ENCODE results near the gene VEZF1.
"Not testable (repeated sequence)": the region's sequence is repeated elsewhere in the genome, so short reads cannot be mapped to it uniquely, and the experiment has no call there.

Gene VEZF1

DNA sequence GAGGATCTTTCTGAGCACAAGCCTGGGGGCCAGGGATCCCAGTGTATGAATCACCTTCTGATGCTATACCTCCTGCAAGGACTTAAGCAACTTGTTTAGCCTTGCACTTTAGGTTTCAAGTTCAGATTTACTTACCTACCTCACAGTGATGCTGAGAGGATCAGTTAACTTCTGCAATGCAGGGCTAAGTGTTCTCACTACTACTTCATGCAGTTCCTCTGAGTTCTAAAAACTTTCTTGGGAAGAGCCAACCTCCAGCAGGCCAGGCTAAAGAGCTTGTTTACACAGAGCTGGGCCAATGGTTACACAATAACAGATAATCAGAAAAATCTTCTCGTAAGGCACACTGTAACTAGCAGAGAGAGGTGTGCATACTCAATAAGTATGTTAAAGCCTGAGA, 13.0 kb downstream of the VEZF1 start:
- no peak for DNase-seq (ENCODE audit: low read depth in 2 of 2)

DNA sequence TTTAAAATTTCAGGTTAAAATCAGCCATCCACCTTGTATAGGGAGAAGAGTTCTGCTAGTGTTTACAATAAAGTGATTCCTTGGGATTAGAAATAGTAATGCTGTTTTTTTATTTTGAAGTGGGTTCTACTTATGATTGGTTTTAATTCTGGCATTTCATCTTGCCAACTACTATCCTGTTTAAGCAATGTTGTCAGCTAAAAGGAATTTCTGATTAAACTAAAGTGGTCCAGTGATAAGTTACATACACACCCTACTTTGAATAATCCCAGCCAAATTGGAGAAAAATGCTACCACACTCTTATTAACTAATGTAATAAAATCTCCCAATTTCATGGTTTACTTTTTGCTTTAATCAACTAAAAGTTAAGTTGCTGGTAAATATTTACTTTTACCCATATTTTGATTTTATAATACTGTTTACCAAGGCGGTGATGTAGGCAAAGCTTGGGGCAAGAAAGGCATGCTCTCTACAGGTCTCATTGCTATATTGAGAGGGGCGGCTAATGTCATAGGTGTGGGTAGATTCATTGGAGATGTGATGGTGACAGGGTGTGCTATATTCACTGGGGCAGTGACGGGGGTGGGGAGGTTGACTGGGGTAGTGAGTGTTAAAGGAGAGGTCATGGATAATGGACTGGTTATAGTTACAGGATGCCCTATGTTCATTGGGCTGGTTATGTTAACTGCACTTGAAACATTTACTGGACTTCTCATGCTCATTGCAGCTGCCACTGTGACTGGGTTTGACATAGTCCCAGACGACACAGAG, 13.8 kb downstream of the VEZF1 start:
- DNase-seq (ENCODE audit: low read depth in 2 of 2): not testable (repeated sequence)

DNA sequence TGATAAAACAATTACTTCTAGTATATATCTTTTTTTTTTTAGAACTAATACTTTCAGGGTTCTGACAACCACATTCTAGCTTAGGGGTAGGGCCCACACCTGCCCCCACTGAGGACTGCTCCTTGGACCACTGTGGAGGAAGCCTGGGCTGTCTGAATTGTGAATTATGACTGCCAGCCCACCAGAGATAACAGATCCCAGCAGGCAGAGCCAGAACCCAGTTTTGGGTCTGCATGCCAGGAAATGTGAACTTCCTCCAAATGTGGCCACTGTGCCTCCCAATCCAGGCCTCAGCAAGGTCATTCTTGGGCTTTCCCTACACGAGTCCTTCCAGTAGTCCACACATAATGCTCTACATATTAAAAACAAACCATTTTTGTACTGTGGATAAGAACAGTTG, 15.9 kb downstream of the VEZF1 start:
- DNase-seq (ENCODE audit: low read depth in 2 of 2): no peak

DNA sequence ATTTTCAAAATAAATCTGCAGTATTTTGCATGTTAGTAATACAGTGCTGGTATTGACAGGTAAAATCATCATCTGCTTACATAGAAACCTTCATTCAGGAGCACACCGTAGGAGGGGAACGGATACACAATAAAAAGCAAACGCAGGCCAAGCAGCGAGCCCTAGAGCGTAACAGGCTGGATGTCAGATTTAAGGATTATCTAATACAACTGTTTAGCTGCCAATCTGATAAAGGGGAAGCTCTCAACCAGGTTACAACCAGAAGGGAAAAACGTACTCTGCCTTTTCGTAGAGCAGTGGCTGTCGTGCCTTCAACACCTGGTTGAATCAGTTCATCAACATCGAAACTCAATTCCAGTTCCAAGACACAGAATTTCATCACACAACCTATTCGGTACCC, 16.5 kb downstream of the VEZF1 start:
- DNase-seq (ENCODE audit: low read depth in 2 of 2): no peak

GRCh38 chr17:57970710-57971109, 17.3 kb downstream of the VEZF1 start:
- no peak for DNase-seq (ENCODE audit: low read depth in 2 of 2)

- DNase-seq (ENCODE audit: low read depth in 2 of 2): no peak
These were observed 19.6 kb downstream of the VEZF1 start for GRCh38 chr17:57968456-57968855.

- no peak for DNase-seq (ENCODE audit: low read depth in 2 of 2)
These were observed 21.2 kb downstream of the VEZF1 start for GRCh38 chr17:57966875-57967274.

GRCh38 chr17:57966246-57966645, 21.8 kb downstream of the VEZF1 start:
- no peak for DNase-seq (ENCODE audit: low read depth in 2 of 2)

- DNase-seq (ENCODE audit: low read depth in 2 of 2): no peak
These were observed 22.4 kb downstream of the VEZF1 start for GRCh38 chr17:57965521-57966160.

DNA sequence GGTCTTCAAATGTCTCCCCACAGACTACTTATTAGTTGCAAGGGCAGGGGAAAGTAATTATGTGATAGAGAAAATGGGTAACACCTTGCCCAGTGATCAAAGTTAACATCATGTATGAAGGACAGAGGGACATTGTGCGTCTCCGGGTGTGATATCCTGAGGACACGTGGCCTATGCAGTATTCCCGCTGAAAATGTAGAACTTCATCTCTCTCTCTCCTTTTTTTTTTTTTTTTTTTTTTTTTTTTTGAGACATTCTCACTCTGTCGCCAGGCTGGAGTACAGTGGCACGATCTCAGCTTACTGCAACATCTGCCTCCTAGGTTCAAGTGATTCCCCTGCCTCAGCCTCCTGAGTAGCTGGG, 24.9 kb downstream of the VEZF1 start:
- DNase-seq (ENCODE audit: low read depth in 2 of 2): no peak

GRCh38 chr17:57962279-57963148, 25.5 kb downstream of the VEZF1 start:
- no peak for DNase-seq (ENCODE audit: low read depth in 2 of 2)

DNA sequence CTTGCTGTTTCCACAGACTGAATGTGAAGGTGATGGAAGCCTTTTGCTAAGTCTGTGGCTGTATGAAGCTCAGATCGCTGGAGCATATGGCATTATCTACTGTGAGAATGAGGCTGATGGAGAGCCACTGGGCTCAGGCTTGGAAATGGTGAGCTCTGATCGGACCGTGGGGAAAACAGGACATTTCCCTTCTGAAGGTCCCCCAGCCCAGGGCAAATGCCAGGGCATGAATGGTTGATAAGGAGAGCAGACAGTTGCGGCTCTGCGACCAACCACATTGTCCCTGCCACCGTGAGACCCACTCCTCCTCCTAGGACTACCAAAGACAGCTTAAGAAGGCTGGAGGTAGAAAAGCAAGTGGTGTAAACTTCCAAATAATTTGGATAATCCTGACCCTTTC, 28.1 kb downstream of the VEZF1 start:
- no peak for DNase-seq (ENCODE audit: low read depth in 2 of 2)

- DNase-seq (ENCODE audit: low read depth in 2 of 2): not testable (repeated sequence)
These were observed 29.7 kb downstream of the VEZF1 start for GRCh38 chr17:57958391-57958790.

- no peak for DNase-seq (ENCODE audit: low read depth in 2 of 2)
These were observed 30.2 kb downstream of the VEZF1 start for GRCh38 chr17:57957886-57958285.

GRCh38 chr17:57957120-57957850, 30.8 kb downstream of the VEZF1 start:
- DNase-seq (ENCODE audit: low read depth in 2 of 2): no peak

- DNase-seq (ENCODE audit: low read depth in 2 of 2): peak in 1 of 2 donors; percentile 10
These were observed 31.5 kb downstream of the VEZF1 start for GRCh38 chr17:57956291-57957119.

DNA sequence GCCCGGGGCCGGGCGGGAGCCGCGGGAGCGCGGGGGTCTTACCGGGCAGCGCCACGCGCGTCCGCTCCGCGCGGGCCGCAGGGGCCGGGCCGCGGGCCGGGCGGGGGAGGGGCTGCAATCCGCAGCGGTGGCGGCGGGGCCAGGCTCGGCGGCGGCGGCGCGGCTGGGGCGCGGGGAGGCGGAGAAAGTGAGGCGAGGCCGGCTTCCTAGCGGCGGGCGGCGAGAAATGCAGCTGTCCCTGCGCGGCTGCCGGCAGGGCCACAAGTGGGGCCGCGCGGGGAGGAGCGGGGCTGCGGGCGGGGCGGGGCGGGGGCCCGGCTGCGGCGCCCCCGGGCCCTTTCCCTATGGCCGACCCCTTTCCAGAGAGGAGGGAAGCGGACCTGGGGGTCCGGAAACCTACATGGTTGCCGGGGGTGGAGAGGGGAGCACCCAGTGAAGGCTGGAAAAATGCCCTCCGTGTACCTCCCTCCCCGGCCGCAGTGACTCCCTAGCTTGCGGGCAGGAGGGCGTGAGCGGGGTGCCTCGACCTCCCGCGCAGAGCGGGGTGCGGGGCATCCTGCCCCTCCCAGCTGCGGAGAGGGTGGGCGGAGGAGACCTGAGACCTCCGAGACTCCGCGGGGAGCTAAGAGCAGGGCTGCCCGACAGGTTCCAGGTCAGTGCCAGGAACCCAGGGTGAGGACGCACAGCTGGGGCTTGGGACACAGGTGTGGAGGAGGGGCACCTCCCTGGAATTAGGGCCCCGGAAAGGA, 32.7 kb downstream of the VEZF1 start, which contains the start of gene CUEDC1:
TSS of gene CUEDC1 (minus strand) at position 230 of the 749 bp plus-strand sequence. CDS start 69,848 bp downstream, outside the sequence.
- DNase-seq (ENCODE audit: low read depth in 2 of 2): peak in 1 of 2 donors; percentile 15

GRCh38 chr17:57954397-57955182, 33.5 kb downstream of the VEZF1 start:
- DNase-seq (ENCODE audit: low read depth in 2 of 2): no peak

DNA sequence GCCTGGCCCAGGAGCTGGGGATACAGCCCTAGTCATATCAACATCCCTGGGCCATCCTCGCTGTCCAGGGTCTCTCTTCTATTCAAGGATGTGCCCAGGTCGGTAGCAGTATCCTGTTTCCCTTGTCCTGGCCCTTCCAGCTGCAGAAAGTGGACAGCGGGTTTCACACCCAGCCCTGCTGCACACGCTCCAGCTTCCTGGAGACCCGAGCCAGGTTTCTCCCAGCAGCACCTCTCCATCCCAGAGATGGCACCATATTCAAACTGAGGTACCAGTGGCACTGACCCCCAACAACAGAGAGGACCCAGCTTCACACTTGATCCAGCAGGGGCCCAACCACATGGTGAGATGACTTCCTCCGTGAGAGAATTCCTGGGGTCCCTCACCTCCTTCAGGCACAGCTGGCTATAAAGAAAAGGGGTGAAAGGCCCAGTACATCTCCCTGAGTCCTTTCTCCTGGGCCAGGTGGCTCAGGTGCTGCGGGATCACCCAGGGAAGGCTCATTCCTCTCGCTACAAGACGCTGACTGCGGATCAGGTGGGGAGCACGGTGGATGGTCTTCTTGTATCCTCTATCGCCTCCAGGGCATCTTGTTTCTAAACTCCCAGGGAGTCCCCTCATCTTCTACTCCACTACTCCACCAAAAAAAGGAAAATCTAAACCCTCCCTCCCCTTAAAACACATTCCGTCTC, 34.2 kb downstream of the VEZF1 start:
- DNase-seq (ENCODE audit: low read depth in 2 of 2): no peak
